ENCODE measurements around the gene LRRK1.

Gene LRRK1

GRCh38 chr15:101010781-101011180 is 91.6 kb downstream of the LRRK1 start:
- no peak for DNase-seq

DNA sequence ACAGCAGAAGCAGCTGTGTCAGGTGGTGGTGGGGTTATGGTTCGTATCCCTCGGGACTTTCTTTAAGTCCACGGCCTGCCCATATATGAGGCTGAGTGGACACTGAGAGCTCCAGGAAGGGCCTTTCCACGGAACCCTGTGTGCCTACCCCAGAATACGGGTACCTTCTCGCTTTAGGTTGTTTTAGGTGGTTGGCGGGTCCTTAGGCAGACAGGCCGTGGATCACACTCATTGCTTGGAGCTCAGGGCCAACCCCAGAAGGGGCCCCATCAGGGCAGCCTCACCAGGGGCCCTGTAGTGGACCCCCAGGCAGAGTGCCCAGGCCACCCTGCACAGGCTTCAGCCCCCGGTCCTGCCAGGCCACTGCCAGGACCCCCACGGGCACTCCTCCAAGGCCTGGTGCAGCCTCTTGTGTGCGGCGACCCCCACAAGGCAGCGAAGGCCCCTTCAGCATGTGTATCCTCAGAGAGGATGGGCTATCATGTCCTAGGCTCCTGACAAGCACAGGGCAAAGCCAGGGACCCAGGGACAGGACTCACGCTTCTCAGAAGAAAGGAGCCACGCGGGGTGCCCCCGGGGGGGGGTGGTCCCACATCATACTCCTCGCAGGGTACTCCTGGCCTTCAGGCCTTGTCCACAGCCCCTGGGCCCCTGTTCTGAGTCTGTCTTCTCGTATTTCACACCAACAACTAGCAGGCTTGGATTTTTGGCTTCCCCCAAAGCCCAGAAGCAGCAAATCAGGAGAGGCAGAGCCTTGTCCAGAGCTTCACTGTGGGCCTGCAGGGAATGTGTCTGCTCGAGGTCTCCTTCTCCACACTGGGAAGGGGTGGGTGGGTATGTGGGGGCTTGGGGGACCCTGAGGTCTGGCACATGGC is 93.4 kb downstream of the LRRK1 start:
- DNase-seq = no peak

DNA sequence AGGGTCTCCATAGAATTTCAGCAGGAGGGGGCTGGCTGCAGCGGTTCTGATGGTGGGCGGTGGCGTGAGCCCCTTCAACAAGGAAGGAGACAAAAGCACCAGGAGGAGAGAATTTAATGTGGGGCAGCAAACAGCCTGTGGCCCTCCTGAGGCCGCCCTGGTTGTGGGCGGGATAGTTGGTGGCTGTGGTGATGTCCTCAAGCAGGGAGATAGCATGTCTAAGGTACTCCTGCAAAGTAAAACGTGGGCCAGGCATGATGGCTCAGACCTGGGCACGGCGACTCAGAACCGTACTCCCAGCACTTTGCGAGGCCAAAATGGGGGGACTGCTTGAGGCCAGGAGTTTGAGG is 94.0 kb downstream of the LRRK1 start:
- no peak for DNase-seq

- DNase-seq = no peak
Observed at GRCh38 chr15:101013769-101014675, 94.9 kb downstream of the LRRK1 start.

- DNase-seq = peak; percentile 10
Observed at GRCh38 chr15:101014921-101015841, 96.0 kb downstream of the LRRK1 start.

DNA sequence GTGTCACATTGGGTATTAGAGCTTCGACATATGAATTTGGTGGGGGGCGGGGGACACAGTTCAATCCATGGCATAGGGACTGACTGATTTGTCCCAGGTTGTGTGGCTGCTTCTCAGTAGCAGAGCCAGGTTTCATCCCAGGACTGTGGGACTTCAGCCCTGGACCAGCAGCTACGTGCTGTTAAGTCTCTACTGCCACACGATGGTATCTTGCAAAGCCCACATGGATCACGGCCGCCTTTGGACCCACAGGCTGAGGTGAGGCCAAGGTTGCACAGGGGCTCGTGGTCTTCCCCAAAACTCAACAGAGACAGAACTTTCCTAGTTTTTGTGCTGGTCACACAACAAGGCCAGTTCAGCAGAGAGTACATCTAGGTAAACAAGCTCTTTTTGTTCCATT is 97.4 kb downstream of the LRRK1 start:
- no peak for DNase-seq

DNA sequence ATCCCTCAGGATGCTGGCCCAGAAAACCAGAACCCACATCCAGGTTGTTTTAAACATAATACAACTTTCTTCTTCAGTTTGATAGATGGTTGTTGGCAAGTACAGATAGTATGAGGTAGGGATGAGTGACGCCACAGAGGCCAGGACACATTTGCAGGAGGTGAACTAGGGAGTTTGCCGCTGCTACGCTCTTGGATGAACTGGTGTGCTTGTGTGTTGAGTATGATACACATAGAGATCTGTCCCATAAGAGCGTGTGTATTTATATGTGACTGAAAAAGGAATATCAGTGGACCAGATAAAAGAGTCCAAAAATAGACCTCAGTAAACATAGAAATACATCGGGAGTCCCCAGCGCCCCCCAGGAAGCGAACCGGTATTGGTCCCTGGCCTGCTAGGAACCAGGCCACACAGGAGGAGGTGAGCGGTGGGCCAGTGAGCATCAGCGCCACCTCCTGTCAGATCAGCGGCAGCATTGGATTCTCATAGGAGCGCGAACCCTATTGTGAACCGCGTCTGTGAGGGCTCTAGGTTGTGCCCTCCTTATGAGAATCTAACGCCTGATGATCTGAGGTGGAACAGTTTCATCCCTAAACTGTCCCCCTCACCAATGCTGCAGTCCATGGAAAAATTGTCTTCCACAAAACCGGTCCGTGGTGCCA is 98.1 kb downstream of the LRRK1 start:
- no peak for DNase-seq

- DNase-seq = no peak
Observed at GRCh38 chr15:101018016-101018415, 98.9 kb downstream of the LRRK1 start.

- DNase-seq = no peak
Observed at GRCh38 chr15:101018450-101018849, 99.3 kb downstream of the LRRK1 start.

DNA sequence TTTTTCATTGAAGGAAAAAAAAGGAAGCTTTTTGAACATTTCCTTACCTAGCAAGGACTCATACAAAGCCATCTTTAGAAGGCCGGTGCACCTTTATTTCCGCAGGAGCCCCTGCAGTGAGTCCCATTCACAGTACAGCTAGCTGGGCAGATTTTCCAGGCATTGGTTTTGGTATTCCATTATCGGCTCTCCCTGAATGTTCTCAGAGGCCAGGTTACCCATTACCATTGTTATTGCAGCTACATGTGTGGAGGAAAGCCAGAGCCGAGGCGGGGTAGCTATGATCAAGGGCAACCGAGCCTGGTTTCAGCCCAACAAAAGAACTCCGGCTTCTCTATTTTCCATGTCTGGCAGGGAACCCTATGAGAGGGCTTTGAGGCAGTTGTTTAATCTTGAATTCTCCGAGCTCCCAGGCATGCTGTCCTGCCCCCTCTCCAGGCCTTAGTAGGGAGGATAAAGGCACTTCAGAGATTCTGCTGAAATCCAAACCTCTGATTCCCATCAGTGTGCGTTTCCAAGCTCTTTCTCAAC is 100.3 kb downstream of the LRRK1 start:
- DNase-seq = no peak

GRCh38 chr15:101020451-101020850 is 101.3 kb downstream of the LRRK1 start:
- no peak for DNase-seq

DNA sequence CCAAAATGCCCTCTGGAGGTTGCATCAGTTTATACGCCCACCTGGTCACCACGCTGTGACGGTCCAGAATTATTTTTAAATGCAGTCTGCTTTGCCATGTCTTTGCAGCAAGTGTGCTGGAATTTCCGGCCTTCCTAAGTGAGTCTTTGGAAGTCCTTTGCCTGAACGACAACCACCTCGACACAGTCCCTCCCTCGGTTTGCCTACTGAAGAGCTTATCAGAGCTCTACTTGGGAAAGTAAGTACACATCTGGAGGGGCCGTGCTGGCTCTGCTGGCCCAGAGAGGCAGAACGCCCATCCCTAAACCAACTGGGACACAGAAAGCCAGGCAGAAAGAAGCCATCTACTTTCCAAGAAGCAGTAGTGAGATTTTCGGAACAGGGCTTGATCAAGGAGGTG is 101.8 kb downstream of the LRRK1 start:
- DNase-seq = no peak

- no peak for DNase-seq
Observed at GRCh38 chr15:101022306-101022705, 103.1 kb downstream of the LRRK1 start.

DNA sequence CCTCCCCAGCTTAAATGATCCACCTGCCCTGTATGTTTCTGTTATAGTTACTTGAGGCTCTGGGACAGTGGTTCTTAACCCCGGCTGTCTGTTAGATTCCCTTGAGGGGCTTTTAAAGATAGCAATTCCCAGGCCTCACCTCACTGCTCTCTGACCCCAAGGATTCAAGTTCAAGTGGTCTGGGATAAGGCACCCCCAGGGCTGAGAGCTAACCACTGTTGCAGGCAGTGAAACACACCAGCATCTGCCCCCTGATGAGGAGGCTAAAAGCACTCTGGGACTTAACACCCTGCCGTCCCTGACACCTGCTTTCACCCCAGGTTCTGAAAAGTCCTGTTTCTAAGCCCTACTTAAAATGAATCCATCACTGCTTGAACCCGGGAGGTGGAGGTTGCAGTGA is 103.7 kb downstream of the LRRK1 start:
- no peak for DNase-seq

DNA sequence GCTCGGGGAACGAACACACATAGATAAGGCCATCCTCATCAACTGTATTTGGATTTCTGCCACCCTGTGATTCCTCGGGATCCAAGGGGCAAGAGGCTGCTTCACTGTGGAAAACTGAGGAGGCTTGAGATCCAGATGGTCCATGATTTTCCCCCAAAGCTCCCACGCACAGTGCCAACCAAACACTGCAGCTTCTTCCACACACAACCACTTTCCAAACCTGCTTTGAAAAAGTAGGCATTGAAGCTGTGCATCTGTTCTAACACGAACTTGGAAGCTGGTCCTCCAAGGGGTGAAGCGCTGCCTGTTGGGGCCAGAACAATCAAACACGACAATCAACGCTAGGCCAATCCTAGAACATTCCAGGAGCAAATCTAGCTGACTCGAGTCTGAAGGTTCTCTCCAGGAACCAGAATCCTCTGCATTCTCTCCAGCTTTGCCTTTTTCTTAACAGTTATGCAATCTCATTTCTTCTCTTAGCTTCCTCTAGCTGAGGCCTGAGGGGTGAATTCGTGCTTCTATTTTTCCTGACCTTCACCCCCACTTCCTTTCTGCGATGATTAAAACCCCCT is 104.4 kb downstream of the LRRK1 start:
- no peak for DNase-seq

- DNase-seq = no peak
Observed at GRCh38 chr15:101024073-101024695, 105.0 kb downstream of the LRRK1 start.

GRCh38 chr15:101024706-101025500 is 105.7 kb downstream of the LRRK1 start:
- no peak for DNase-seq

DNA sequence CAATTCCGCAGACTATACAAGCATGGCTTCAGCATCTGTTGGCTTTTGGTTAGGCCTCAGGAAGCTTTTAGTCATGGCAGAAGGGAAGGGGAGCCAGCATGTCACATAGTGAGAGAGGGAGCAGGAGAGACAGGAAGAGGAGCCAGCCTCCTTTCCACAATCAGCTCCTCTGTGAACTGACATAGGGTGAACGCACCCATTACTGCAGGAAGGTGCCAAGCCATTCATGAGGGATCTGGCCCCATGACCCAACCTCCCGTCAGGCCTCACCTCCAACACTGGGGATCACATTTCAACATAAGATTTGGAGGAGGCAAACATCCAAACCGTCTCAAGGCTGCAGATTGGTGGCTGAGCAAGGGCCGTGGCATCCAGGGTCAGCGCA is 106.3 kb downstream of the LRRK1 start:
- no peak for DNase-seq

GRCh38 chr15:101025896-101026631 is 106.9 kb downstream of the LRRK1 start:
- no peak for DNase-seq
